ENCODE results near the gene PRICKLE3.

DNA sequence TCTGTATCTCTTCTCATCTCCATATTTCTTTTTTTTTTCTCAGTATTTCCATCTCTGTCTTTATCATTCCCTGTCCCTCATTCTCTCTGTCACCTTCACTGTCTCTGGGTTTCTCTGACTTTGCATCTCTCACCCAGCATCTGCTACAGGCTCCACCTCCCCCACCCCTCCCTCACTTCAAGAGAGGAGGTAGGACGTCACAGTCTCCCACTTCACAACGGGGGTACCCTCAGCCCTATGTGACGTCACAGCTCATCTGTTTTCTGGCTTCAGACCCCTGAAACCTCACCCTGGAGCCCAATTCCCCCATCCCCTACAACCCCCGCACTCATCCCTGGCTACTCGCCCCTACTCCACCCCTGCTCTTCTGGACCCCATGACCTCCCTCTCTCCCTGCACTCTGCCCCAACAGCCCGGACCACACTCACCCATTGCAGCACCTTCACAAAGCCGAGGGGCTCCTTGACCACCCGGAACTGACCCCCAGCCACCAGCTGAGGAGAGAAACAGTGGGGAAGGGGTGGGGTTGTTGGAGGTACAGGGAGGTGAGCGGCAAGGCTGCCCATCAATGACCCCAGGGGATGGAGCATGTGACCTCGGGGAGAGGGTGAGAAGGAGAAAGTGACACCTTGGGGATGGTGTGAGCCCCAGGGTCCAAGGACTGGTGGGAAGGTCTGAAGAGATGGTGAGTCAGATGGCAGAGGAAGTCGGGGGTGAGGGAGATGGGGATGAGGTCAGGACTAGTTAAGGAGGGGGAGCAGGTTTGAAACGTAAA lies 12.6 kb upstream of the PRICKLE3 start:
- TF ChIP-seq, protein P1, sequence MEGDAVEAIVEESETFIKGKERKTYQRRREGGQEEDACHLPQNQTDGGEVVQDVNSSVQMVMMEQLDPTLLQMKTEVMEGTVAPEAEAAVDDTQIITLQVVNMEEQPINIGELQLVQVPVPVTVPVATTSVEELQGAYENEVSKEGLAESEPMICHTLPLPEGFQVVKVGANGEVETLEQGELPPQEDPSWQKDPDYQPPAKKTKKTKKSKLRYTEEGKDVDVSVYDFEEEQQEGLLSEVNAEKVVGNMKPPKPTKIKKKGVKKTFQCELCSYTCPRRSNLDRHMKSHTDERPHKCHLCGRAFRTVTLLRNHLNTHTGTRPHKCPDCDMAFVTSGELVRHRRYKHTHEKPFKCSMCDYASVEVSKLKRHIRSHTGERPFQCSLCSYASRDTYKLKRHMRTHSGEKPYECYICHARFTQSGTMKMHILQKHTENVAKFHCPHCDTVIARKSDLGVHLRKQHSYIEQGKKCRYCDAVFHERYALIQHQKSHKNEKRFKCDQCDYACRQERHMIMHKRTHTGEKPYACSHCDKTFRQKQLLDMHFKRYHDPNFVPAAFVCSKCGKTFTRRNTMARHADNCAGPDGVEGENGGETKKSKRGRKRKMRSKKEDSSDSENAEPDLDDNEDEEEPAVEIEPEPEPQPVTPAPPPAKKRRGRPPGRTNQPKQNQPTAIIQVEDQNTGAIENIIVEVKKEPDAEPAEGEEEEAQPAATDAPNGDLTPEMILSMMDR (conservative IDR thresholded peaks at IDR 0.05; ENCODE audit: low read depth in 2 of 2) = no peak
- TF ChIP-seq, protein P2, sequence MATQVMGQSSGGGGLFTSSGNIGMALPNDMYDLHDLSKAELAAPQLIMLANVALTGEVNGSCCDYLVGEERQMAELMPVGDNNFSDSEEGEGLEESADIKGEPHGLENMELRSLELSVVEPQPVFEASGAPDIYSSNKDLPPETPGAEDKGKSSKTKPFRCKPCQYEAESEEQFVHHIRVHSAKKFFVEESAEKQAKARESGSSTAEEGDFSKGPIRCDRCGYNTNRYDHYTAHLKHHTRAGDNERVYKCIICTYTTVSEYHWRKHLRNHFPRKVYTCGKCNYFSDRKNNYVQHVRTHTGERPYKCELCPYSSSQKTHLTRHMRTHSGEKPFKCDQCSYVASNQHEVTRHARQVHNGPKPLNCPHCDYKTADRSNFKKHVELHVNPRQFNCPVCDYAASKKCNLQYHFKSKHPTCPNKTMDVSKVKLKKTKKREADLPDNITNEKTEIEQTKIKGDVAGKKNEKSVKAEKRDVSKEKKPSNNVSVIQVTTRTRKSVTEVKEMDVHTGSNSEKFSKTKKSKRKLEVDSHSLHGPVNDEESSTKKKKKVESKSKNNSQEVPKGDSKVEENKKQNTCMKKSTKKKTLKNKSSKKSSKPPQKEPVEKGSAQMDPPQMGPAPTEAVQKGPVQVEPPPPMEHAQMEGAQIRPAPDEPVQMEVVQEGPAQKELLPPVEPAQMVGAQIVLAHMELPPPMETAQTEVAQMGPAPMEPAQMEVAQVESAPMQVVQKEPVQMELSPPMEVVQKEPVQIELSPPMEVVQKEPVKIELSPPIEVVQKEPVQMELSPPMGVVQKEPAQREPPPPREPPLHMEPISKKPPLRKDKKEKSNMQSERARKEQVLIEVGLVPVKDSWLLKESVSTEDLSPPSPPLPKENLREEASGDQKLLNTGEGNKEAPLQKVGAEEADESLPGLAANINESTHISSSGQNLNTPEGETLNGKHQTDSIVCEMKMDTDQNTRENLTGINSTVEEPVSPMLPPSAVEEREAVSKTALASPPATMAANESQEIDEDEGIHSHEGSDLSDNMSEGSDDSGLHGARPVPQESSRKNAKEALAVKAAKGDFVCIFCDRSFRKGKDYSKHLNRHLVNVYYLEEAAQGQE (IDR thresholded peaks at IDR 0.05; ENCODE audit: unreplicated experiment) = no peak
